B cell (primary cell): Measurements from ENCODE around the gene PLEKHM3. TPM values are rescaled to one million over a fixed set of nuclear protein-coding genes. Genes with fewer than 3 reads are reported as not detected.

Experiments used
- ATAC-seq: fragments of 200-7000 bp; cut with Tn5 transposase; one replicate; pipeline ENCODE4 v1.10.0; 2021; ENCODE audit warnings: low read depth, mild to moderate bottlenecking, moderate number of reproducible peaks, moderate library complexity
- CTCF ChIA-PET: fragments of 350-600 bp; sonication (Branson Sonifier 250); formaldehyde crosslinking; loops from one replicate; lab custom pipeline; 2021; ENCODE audit warnings: antibody characterized with exemption, inconsistent platforms; lab: Charles Lee
- POLR2A ChIA-PET: fragments of 350-600 bp; sonication (Branson Sonifier 250); formaldehyde crosslinking; loops from one replicate; lab custom pipeline; 2021; ENCODE audit warnings: antibody characterized with exemption; lab: Charles Lee
- DNase-seq: peaks from one replicate; pipeline ENCODE4 v3.0.0; 2013
- H2AFZ ChIP-seq: 2 replicates; pipeline ENCODE4 v1.6.1; 2012; ENCODE audit warnings: mild to moderate bottlenecking, low read depth, low read length; ENCODE audit not compliant: insufficient read depth, poor library complexity, severe bottlenecking
- H3K27ac ChIP-seq, 2 donors: 1 replicate in 1 of 2; 2 replicates in 1 of 2; pipeline ENCODE4 v1.5.1; 2012 to 2013; ENCODE audit warnings: low read length in 2 of 2, mild to moderate bottlenecking in 2 of 2, moderate library complexity in 1 of 2
- H3K27me3 ChIP-seq, 4 experiments: fragments of 200-600 bp in 1 of 4; sonication (generic) in 1 of 4; replicated peaks in 1 of 4; 1 replicate in 2 of 4; 2 replicates in 2 of 4; pipeline versions ENCODE4 v1.6.1 to v1.7.0; 2013 to 2016; ENCODE audit warnings: low read length in 3 of 4, mild to moderate bottlenecking in 2 of 4, mixed read lengths in 1 of 4, moderate library complexity in 1 of 4; ENCODE audit not compliant: insufficient read depth in 4 of 4, control insufficient read depth in 3 of 4; ENCODE audit errors: control extremely low read depth in 1 of 4
- H3K36me3 ChIP-seq, 2 experiments: replicated peaks in 1 of 2; 1 replicate in 1 of 2; 2 replicates in 1 of 2; pipeline versions ENCODE4 v1.6.1 to v1.7.1; 2013; ENCODE audit warnings: low read length in 1 of 2; ENCODE audit not compliant: insufficient read depth in 2 of 2, control insufficient read depth in 1 of 2; ENCODE audit errors: control extremely low read depth in 1 of 2, extremely low read depth in 1 of 2
- H3K4me1 ChIP-seq, 2 donors: fragments of 200-600 bp in 1 of 2; sonication (generic) in 1 of 2; 1 replicate in 1 of 2; 2 replicates in 1 of 2; pipeline versions ENCODE4 v1.5.1 to v1.6.1; 2013 to 2017; ENCODE audit warnings: low read length in 2 of 2; ENCODE audit not compliant: control insufficient read depth in 2 of 2, insufficient read depth in 2 of 2
- H3K4me2 ChIP-seq: replicated peaks from 2 replicates; pipeline ENCODE3; 2012; ENCODE audit warnings: mild to moderate bottlenecking, low read depth, low read length; ENCODE audit not compliant: poor library complexity, severe bottlenecking
- H3K4me3 ChIP-seq, 5 experiments: fragments of 200-600 bp in 1 of 5; sonication (generic) in 1 of 5; 1 replicate in 3 of 5; 2 replicates in 2 of 5; pipeline versions ENCODE4 v1.5.1 to v1.7.0; 2011 to 2016; ENCODE audit warnings: low read length in 4 of 5, mild to moderate bottlenecking in 4 of 5, low read depth in 2 of 5, control low read depth in 1 of 5, moderate library complexity in 1 of 5; ENCODE audit not compliant: insufficient read depth in 1 of 5; ENCODE audit errors: control extremely low read depth in 1 of 5, extremely low read depth in 1 of 5
- H3K79me2 ChIP-seq: fragments of 200-600 bp; sonication (generic); one replicate; pipeline ENCODE4 v1.6.0; 2016; ENCODE audit warnings: low read length; ENCODE audit not compliant: control insufficient read depth, insufficient read depth
- H3K9ac ChIP-seq: fragments of 200-600 bp; sonication (generic); 2 replicates; pipeline ENCODE4 v1.6.1; 2017; ENCODE audit warnings: mild to moderate bottlenecking, low read length, moderate library complexity
- H3K9me3 ChIP-seq, 3 donors: one replicate each; pipeline versions ENCODE4 v1.6.1 to v1.7.1; 2013; ENCODE audit warnings: low read length in 2 of 3; ENCODE audit not compliant: control insufficient read depth in 2 of 3, insufficient read depth in 1 of 3; ENCODE audit errors: control extremely low read depth in 1 of 3
- H4K20me1 ChIP-seq: 2 replicates; pipeline ENCODE4 v1.6.0; 2012; ENCODE audit warnings: mild to moderate bottlenecking, low read length; ENCODE audit not compliant: insufficient read depth, control insufficient read depth, poor library complexity, severe bottlenecking
- H3K27ac Mint-ChIP-seq: one replicate; pipeline ENCODE4 v1.8.0; 2021; ENCODE audit warnings: mixed read lengths
- H3K27me3 Mint-ChIP-seq: one replicate; pipeline ENCODE4 v1.8.0; 2021; ENCODE audit warnings: mixed read lengths
- H3K4me1 Mint-ChIP-seq: one replicate; pipeline ENCODE4 v1.8.0; 2021; ENCODE audit warnings: mixed read lengths
- H3K4me3 Mint-ChIP-seq: one replicate; pipeline ENCODE4 v1.8.0; 2021; ENCODE audit warnings: mixed read lengths
- H3K9me3 Mint-ChIP-seq: one replicate; pipeline ENCODE4 v1.8.0; 2022; ENCODE audit warnings: mixed read lengths; ENCODE audit not compliant: insufficient read depth
- EZH2 ChIP-seq: IDR thresholded peaks from 2 replicates; pipeline ENCODE4 v1.6.1; 2012; ENCODE audit warnings: borderline replicate concordance, low read depth, mild to moderate bottlenecking, moderate library complexity, low read length; ENCODE audit not compliant: insufficient read depth, poor library complexity, severe bottlenecking
- whole genome bisulfite sequencing: methylation state at CpG from one replicate; pipeline ENCODE4 v1.1.5; 2013; ENCODE audit warnings: missing lambda C conversion rate; ENCODE audit not compliant: insufficient coverage; 5-methylcytosine and 5-hydroxymethylcytosine counted together
- intact Hi-C: fragments of 100-400 bp; cut with micrococcal nuclease; formaldehyde crosslinking; loops from one replicate; pipeline ENCODE4 v1.10.0; 2022
- polyA plus RNA-seq: library from polyadenylated mRNA; depleted of rRNA; stranded (reverse); fragments of >200 nt; gene quantifications from 2 replicates; pipeline ENCODE4 v1.2.3, GENCODE V29; 2012
- total RNA-seq, 2 donors: library from RNA; stranded (reverse); fragments of 120-200 nt in 1 of 2; gene quantifications; 1 replicate in 1 of 2; 2 replicates in 1 of 2; pipeline versions ENCODE4 v1.2.3 to v1.2.4, GENCODE V29; 2013 to 2022
- TF ChIP-seq, protein P1 (sequence below): fragments of 200-600 bp; IDR thresholded peaks from one replicate; pipeline ENCODE4 v1.8.0; 2022; ENCODE audit warnings: antibody characterized with exemption, mild to moderate bottlenecking

The PLEKHM3 gene
- total and polyA plus RNA-seq, 2 donors (not counting 1 experiment from before 2014, with no cell fraction given), result 4.0 to 17.7 TPM

DNA sequence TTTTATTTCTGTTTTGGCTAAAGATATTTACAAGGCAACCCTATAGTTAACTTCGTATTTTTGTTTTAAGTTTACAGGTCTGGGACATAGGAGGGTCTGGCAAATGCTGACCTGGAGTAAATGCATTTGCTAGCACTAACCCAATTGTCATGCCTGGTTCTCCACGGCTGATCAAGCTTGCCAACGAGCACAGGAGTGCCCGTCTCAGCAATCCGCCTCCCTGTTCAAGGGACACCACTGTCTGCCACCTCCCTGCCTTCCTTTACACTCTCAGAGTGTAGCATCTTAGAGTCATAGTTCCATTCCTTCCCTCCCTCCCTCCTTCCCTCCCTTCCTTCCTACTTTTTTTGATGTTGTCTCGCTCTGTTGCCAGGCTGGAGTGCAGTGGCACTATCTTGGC is 104.6 kb downstream of the PLEKHM3 start:
- Histone ChIP-seq H3K79me2 (no peaks in the 10 kb centered on the region), H3K9ac (no peak overlapping the region), H3K27me3 (no peaks in the 10 kb centered on the region), H3K27ac (no peak overlapping the region), H3K4me1 (no peaks in the 10 kb centered on the region), H3K4me3 (no peak overlapping the region), H3K36me3 (peaks cover 0 to 11% of the 10 kb centered on the region in 2 experiments), H3K4me2 (no peak overlapping the region), H2AFZ (no peak overlapping the region), H3K9me3 (no peaks in the 10 kb centered on the region), H4K20me1 (no peaks in the 10 kb centered on the region)
- Mint-ChIP-seq H3K4me1 (no peaks in the 10 kb centered on the region), H3K4me3 (no peak overlapping the region), H3K27ac (no peak overlapping the region), H3K27me3 (no peaks in the 10 kb centered on the region), H3K9me3 (no peaks in the 10 kb centered on the region)
- no peak for DNase-seq
- CTCF ChIA-PET, result interaction anchor here (0.6 kb wide), 1 partner anchor 157 kb away, joined by 3 read pairs; no protein-coding TSS in a partner anchor
- no peak for ATAC-seq
- POLR2A ChIA-PET, result no interaction called here
- TF ChIP-seq EZH2, result no peak
- TF ChIP-seq, protein P1, sequence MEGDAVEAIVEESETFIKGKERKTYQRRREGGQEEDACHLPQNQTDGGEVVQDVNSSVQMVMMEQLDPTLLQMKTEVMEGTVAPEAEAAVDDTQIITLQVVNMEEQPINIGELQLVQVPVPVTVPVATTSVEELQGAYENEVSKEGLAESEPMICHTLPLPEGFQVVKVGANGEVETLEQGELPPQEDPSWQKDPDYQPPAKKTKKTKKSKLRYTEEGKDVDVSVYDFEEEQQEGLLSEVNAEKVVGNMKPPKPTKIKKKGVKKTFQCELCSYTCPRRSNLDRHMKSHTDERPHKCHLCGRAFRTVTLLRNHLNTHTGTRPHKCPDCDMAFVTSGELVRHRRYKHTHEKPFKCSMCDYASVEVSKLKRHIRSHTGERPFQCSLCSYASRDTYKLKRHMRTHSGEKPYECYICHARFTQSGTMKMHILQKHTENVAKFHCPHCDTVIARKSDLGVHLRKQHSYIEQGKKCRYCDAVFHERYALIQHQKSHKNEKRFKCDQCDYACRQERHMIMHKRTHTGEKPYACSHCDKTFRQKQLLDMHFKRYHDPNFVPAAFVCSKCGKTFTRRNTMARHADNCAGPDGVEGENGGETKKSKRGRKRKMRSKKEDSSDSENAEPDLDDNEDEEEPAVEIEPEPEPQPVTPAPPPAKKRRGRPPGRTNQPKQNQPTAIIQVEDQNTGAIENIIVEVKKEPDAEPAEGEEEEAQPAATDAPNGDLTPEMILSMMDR, result no peak
- WGBS, result 85% methylated on average over 5 of the region's 6 CpGs
- intact Hi-C loops, result no loop called here

DNA sequence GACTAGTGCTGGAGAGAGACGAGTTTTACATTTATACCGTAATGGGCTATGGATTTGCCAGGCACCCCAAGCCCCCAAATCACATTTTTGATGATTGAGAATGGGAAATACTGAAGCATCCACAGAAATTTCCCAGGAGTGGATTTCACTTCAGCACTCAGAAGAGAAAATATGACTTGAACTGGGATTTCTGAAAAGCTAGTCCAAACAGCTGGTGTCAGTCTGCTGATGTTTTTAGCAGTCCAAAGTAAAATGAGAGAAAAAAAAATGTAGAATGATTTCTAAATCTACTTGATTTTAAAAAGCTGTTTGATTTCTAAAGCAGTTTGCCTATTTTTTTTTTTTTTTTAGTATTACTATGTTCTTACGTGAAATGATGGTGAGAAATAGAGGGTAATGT is 105.0 kb downstream of the PLEKHM3 start:
- H3K27ac ChIP-seq, result no peak overlapping the region
- H3K4me1 ChIP-seq, result no peaks in the 10 kb centered on the region
- ChIA-PET POLR2A (no interaction called here), CTCF (no interaction called here)
- Mint-ChIP-seq H3K9me3 (no peaks in the 10 kb centered on the region), H3K4me3 (no peak overlapping the region), H3K27ac (no peak overlapping the region), H3K27me3 (no peaks in the 10 kb centered on the region), H3K4me1 (no peaks in the 10 kb centered on the region)
- 100% methylated on average over 2 of the region's 3 CpGs for WGBS
- no peak for DNase-seq
- no peak overlapping the region for H3K4me3 ChIP-seq
- ATAC-seq, result no peak
- no peaks in the 10 kb centered on the region for H3K79me2 ChIP-seq
- no peaks in the 10 kb centered on the region for H3K27me3 ChIP-seq
- intact Hi-C loops, result no loop called here
- H3K4me2 ChIP-seq, result no peak overlapping the region
- H2AFZ ChIP-seq, result no peak overlapping the region
- H3K9ac ChIP-seq, result no peak overlapping the region
- no peaks in the 10 kb centered on the region for H3K9me3 ChIP-seq
- TF ChIP-seq, protein P1, result no peak
- TF ChIP-seq EZH2, result no peak
- peaks cover 0 to 11% of the 10 kb centered on the region in 2 experiments for H3K36me3 ChIP-seq
- H4K20me1 ChIP-seq, result no peaks in the 10 kb centered on the region
